Brain microvascular endothelial cell (primary cell): ENCODE measurements around the gene H1-8.

Experiments
- DNase-seq: peaks from one replicate; pipeline ENCODE4 v3.0.0-alpha.2; 2020
- H3K27ac ChIP-seq: fragments of 250-450 bp; sonication (Bioruptor Pico); 2 replicates; pipeline ENCODE4 v1.5.1; 2020; ENCODE audit warnings: mild to moderate bottlenecking, moderate library complexity
- H3K27me3 ChIP-seq: fragments of 250-450 bp; sonication (Bioruptor Pico); replicated peaks from 2 replicates; pipeline ENCODE4 v1.5.1; 2020; ENCODE audit warnings: mild to moderate bottlenecking
- H3K36me3 ChIP-seq: fragments of 250-450 bp; sonication (Bioruptor Pico); replicated peaks from 2 replicates; pipeline ENCODE4 v1.5.1; 2020; ENCODE audit warnings: mild to moderate bottlenecking
- H3K4me3 ChIP-seq: 2 replicates; pipeline ENCODE4 v1.5.1; 2011; ENCODE audit warnings: low read depth, mild to moderate bottlenecking, control low read depth, low read length, moderate library complexity
- in situ Hi-C: cut with HindIII; loops from 2 replicates; pipeline ENCODE4 v1.10.0; 2017; ENCODE audit warnings: low sequenced_read_pairs, low pct_ligation_motif_present
- TF ChIP-seq, protein P1 (sequence below): IDR thresholded peaks from 2 replicates; pipeline ENCODE4 v1.5.1; 2011; ENCODE audit warnings: low read depth, mild to moderate bottlenecking, moderate library complexity, low read length, control low read depth, inconsistent platforms; ENCODE audit errors: missing control alignments

Gene H1-8

DNA sequence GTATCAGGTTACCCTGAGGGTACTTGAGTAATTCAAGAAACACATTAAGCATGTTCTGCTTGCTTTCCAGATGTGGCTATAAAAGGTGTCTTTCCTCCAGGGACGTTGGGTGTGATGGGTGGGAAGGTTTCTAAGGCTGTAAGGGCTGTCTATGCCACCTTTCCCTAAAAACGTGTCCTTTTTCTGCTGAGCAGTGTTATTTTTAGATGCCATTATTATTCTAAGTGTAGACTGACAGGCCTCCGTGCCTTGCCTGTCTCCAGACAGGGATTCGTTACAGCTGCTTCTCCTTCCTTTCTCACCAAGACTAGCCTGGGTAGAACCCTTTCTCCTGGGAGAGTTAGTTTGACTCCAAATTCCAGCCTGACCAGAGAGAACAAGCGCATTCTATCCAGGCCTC is 41.3 kb upstream of the H1-8 start:
- Histone ChIP-seq H3K27me3 (no peaks in the 10 kb centered on the region), H3K27ac (no peak overlapping the region), H3K36me3 (no peaks in the 10 kb centered on the region), H3K4me3 (no peak overlapping the region)
- in situ Hi-C loops = no loop called here
- no peak for DNase-seq
- TF ChIP-seq, protein P1, sequence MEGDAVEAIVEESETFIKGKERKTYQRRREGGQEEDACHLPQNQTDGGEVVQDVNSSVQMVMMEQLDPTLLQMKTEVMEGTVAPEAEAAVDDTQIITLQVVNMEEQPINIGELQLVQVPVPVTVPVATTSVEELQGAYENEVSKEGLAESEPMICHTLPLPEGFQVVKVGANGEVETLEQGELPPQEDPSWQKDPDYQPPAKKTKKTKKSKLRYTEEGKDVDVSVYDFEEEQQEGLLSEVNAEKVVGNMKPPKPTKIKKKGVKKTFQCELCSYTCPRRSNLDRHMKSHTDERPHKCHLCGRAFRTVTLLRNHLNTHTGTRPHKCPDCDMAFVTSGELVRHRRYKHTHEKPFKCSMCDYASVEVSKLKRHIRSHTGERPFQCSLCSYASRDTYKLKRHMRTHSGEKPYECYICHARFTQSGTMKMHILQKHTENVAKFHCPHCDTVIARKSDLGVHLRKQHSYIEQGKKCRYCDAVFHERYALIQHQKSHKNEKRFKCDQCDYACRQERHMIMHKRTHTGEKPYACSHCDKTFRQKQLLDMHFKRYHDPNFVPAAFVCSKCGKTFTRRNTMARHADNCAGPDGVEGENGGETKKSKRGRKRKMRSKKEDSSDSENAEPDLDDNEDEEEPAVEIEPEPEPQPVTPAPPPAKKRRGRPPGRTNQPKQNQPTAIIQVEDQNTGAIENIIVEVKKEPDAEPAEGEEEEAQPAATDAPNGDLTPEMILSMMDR = no peak

DNA sequence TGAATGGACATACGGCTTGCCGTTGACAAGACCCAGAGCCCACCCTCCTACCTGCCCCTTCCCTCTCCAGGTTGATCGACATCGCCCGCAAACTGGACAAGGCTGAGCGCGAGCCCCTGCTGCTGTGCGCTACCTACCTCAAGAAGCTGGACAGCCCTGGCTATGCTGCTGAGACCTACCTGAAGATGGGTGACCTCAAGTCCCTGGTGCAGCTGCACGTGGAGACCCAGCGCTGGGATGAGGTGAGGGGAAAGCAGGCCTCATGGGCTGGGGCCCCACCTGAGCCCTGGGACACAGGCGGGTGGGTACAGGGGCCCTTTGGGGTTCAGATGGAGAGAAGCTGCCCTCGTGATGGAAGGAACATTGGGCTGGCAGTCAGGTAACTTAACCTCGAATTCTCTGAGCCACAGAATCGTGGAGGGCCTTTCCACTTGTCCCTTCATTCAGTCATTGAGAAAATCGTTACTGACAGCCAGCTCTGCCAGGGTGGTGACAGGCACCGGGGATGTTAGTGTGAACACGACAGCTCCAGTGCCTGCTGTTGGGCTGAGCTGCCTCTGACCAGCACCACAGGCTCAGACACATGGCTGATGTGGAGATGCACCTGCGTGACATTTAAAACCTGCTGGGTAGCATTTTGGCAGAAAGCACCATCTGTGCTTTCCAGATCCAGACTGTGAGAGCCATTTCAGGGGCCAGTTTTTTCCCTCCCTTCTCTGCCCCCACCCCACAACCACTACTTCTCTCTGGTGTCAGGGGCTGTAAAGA is 40.1 kb upstream of the H1-8 start:
- H3K27ac ChIP-seq = no peak overlapping the region
- in situ Hi-C loops = no loop called here
- no peaks in the 10 kb centered on the region for H3K36me3 ChIP-seq
- DNase-seq = no peak
- TF ChIP-seq, protein P1 = no peak
- H3K4me3 ChIP-seq = no peak overlapping the region
- H3K27me3 ChIP-seq = no peaks in the 10 kb centered on the region

DNA sequence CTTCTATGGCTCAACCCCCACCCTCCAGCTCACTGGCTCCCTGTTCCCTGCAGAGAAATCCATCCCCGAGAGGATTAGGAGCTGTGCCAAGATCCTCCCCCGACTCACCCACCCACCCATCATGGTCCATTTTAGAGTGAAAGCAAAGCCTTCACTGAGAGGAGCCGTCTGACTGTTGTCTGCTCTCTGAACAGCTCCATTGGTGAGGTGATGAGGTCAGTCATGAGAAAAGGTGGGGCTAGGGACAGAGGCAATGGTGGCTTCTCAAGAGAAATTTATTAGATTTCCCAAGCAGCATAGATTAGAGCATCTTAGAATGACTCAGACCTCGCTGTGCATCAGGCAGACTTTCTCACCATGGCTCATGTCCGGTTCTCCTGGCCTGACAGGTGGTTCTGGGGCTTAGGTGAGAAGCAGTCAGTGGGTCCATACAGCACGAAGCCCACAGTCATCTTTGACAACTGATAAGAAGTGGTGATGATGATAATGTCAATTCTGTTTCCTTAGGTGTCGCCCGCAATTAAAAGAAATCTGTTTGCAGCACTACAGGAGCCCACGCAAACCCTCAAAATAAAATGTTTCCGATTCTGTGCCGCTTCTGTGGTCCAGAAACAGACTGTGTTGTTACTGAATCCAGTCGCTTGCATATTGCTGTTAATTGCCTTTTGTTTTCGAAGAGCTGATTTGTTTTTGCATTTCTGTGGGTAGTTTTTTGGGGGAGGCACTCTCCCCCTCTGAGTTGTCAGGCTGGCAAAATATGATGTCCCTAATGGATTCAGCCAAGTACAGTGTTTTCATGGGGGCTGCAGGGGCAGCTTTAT is 39.3 kb upstream of the H1-8 start:
- Histone ChIP-seq H3K27ac (no peak overlapping the region), H3K27me3 (no peaks in the 10 kb centered on the region), H3K36me3 (no peaks in the 10 kb centered on the region), H3K4me3 (no peak overlapping the region)
- in situ Hi-C loops = no loop called here
- DNase-seq = no peak
- TF ChIP-seq, protein P1 = no peak

DNA sequence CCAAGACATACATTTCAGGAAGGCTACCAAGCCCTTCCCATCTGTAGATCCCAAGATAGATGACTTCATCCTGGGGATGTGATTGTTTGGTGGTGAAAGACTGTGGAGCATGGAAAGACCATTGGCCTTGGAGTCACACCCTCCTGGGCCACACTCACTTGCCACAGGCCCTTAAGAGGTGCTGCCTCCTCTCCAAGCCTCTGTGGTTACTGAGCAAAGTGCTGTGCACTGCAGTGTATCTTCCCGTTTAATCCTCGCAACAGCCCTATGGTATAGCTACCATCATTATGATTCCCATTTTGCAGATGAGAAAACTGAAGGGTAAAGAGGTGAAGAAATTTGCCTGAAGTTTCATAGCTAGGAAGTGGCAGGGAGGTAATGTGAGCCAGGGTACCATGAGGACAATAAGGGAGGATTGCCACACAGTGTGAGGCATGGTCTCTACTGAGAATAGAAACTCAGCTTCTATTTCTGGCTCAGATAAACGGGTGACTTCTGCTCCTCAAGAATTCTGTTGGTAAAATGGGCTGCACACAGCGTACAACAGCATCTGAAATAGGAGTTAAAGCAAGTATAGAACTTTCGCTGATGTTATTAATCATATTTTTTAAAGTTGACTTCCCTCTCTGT is 38.4 kb upstream of the H1-8 start:
- DNase-seq = no peak
- H3K27ac ChIP-seq = no peak overlapping the region
- no peaks in the 10 kb centered on the region for H3K27me3 ChIP-seq
- H3K4me3 ChIP-seq = no peak overlapping the region
- TF ChIP-seq, protein P1 = no peak
- H3K36me3 ChIP-seq = no peaks in the 10 kb centered on the region
- in situ Hi-C loops = no loop called here

DNA sequence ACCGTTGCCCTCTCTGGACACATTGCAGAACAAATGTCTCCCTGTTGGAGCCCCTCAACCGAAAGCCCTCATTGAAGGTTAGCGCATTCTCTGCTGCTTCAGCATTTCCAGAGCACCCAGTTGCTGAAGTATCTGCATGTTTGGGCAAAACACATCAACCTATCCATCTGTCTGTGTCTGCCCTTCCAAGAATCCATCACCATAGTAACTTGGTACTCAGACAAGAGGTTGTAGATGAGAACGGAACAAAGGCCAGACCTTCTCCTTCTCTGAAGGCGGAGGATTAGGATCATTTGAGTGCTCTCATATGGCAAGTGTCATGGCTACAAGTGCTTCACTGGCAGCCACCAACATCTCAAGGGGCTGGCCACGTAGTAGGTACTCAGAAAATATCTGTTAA is 37.6 kb upstream of the H1-8 start:
- DNase-seq = no peak
- Histone ChIP-seq H3K4me3 (no peak overlapping the region), H3K36me3 (no peaks in the 10 kb centered on the region), H3K27me3 (no peaks in the 10 kb centered on the region), H3K27ac (no peak overlapping the region)
- in situ Hi-C loops = no loop called here
- TF ChIP-seq, protein P1 = no peak
